ENCODE data around the gene HOXD9.

DNA sequence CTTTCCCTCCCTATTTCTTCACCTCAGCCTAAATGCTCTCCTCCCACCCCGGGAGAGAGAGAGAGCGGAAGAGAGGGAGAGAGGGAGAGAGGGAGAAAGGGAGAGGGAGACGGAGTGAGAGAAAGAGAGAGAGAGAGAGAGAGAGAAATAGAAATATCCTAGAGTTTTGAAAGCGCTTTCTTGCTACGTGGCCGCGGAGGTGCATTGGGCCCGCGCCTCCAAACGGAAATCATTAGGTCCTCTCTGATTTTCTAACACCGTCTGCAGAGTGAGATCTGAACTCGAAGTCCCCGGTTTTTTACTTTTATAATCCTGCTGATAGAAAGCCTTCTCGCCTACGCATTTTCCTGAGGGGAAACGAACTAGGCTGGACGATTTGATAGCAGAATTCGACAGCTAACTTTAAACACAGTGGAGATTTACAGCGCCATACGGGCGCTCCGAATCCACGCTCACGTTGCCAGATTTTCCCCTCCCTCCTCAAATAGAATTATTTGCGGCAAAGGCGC is 37.9 kb upstream of the HOXD9 start:
- no peak for TF ChIP-seq POLR2AphosphoS5 (IDR thresholded peaks at IDR 0.05)
- TF ChIP-seq, protein P1, sequence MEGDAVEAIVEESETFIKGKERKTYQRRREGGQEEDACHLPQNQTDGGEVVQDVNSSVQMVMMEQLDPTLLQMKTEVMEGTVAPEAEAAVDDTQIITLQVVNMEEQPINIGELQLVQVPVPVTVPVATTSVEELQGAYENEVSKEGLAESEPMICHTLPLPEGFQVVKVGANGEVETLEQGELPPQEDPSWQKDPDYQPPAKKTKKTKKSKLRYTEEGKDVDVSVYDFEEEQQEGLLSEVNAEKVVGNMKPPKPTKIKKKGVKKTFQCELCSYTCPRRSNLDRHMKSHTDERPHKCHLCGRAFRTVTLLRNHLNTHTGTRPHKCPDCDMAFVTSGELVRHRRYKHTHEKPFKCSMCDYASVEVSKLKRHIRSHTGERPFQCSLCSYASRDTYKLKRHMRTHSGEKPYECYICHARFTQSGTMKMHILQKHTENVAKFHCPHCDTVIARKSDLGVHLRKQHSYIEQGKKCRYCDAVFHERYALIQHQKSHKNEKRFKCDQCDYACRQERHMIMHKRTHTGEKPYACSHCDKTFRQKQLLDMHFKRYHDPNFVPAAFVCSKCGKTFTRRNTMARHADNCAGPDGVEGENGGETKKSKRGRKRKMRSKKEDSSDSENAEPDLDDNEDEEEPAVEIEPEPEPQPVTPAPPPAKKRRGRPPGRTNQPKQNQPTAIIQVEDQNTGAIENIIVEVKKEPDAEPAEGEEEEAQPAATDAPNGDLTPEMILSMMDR (IDR thresholded peaks at IDR 0.05 in 8 of 11, conservative IDR thresholded peaks at IDR 0.05 in 3 of 11) = no peak

Measured in spleen (tissue), 7 donors.